ENCODE measurements around the gene RIF1.

RIF1 gene, protein sequence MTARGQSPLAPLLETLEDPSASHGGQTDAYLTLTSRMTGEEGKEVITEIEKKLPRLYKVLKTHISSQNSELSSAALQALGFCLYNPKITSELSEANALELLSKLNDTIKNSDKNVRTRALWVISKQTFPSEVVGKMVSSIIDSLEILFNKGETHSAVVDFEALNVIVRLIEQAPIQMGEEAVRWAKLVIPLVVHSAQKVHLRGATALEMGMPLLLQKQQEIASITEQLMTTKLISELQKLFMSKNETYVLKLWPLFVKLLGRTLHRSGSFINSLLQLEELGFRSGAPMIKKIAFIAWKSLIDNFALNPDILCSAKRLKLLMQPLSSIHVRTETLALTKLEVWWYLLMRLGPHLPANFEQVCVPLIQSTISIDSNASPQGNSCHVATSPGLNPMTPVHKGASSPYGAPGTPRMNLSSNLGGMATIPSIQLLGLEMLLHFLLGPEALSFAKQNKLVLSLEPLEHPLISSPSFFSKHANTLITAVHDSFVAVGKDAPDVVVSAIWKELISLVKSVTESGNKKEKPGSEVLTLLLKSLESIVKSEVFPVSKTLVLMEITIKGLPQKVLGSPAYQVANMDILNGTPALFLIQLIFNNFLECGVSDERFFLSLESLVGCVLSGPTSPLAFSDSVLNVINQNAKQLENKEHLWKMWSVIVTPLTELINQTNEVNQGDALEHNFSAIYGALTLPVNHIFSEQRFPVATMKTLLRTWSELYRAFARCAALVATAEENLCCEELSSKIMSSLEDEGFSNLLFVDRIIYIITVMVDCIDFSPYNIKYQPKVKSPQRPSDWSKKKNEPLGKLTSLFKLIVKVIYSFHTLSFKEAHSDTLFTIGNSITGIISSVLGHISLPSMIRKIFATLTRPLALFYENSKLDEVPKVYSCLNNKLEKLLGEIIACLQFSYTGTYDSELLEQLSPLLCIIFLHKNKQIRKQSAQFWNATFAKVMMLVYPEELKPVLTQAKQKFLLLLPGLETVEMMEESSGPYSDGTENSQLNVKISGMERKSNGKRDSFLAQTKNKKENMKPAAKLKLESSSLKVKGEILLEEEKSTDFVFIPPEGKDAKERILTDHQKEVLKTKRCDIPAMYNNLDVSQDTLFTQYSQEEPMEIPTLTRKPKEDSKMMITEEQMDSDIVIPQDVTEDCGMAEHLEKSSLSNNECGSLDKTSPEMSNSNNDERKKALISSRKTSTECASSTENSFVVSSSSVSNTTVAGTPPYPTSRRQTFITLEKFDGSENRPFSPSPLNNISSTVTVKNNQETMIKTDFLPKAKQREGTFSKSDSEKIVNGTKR (N-terminal part only)

DNA sequence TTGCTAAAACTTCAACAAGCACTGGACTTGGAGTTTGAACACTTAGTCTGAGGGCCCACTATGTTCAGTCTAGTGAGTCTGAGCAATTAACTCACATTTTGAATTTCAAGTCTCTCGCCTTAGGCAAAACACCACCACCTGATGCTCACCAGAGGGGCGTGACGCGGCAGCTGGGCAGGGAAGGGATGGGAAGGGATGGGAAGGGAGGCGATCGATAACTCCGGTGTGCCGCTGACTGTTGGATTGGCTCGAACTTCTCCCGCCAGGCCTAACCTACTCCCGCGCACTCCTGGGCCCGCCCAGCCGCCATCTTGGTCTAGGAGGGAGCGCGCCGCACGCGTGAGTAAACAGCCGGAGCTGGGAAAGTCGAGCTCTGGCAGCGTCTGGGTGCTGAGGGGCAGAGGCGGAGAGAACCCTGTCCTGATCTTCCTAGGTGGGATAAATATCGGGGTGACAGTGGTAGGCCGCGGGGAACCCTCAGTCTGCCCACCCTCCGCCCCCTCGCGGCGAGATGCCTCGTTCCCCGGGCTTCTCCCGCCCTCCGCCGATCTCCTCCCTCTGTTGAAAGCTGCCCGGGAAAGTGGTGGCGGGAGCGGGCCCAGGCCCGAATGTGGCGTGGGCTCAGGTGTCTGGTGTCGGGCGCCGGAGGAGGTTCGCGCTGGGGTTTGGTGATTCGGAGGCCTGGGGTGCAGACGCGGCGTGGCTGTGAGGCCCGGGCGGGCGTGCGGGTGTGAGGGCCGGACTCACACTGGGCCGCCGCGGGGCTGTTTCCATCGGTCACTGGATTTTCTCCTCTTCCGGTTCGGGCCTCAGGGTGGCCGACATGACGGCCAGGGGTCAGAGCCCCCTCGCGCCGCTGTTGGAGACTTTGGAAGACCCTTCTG is at the start of gene RIF1:
RIF1 (plus strand) TSS at position 302 of the 884 bp plus-strand sequence; CDS start at position 824, 522 bp downstream.
- peak; percentile 71 to 73 for DNase-seq (ENCODE audit: low read depth in 2 of 2)

DNA sequence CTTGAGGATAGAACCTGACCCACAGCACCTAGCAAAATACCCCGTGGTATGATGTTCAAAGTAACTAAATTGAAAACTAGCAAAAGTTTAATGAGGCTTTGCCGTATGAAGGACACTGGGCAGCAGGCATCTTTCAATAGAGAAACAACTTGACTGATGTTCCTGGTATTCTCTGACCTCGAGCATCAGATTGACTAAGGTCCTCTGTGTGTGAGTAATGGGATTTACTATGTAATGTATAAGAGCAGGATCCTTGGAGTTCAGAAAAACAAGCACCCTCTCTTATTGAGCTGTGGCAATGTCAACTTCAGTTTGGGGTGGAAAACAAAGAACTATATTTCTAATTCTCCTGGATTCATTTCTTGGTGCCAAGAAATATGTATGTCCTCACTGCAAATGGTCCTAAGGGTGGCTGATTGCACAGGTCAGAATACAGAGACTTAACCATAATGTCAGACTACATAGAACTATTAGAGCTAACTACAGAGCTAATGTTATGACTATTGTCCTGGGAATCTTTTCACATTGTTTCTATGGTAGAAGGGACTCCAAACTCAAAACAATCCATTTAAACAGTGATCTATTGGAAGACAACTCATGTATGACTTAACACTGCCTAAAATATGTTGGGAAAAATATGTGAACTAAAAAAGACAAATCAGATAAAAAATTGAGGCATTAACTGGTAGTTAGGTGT is 47.9 kb upstream of the RIF1 start:
- no peak for DNase-seq (ENCODE audit: low read depth in 2 of 2)

DNA sequence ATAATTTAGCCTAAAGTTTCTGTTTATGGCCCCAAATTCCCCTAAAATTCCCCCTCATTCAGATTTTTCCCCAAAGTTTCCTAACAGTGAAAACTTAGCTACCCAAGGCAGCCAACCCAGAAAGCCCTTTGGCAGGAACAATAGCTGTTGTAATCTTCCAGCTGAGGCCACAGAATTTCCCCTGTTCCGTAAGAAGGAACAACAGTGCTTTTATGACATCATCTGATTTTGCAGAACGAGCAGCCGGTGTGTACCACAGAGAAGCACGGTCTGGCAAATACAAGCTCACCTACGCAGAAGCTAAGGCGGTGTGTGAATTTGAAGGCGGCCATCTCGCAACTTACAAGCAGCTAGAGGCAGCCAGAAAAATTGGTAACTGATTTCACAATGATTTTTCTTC is 46.0 kb upstream of the RIF1 start:
- DNase-seq (ENCODE audit: low read depth in 2 of 2), result no peak

DNA sequence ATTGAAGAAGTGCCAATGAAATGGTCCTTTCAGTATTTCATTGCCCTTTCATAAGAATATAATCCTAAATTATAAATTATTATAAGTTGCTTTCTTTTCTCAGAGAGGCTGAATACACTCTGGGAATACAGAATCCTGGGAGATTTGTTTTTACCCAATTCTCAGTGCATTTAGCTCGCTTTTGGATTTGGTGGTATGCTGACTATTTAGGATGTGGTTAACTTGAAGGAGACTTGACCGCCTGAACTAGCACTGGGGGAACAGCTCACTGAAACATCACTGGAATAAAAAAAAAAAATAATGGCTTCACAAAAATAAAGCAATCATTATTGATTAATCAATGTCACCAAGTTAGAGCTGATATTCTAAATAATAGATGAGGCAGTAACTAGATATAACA is 42.1 kb upstream of the RIF1 start:
- DNase-seq (ENCODE audit: low read depth in 2 of 2), result no peak

DNA sequence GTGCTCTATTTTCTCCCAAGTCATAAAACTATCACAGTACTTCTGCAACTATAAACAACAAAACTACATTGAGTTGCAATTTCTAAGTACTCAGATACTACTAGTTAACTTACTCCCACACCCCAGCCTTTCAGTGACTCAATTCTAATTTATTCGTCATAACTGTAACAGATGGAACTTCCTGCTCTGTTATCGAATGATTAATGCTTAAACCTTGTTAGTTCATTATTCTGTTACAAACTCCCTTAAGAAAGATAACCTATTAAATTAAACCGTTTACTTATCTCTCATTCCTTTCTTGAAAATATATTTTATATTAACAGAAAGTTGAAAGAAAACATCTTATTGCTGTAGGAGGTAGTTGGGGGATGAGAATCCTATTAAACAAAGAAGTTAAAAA is 35.3 kb upstream of the RIF1 start:
- DNase-seq (ENCODE audit: low read depth in 2 of 2), result no peak

DNA sequence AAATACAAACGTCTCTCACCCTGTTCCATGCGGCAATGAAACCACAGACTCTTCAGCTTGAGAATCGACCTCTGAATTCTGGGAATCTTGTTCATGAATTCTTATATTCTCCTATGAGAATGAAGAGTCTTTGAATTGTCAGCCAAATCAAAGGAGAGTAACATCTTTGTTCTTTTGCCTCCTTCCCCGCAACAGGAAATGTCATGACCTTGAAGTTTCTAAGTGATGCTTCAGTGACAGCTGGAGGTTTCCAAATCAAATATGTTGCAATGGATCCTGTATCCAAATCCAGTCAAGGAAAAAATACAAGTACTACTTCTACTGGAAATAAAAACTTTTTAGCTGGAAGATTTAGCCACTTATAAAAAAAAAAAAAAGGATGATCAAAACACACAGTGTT is 30.5 kb upstream of the RIF1 start:
- DNase-seq (ENCODE audit: low read depth in 2 of 2), result no peak

DNA sequence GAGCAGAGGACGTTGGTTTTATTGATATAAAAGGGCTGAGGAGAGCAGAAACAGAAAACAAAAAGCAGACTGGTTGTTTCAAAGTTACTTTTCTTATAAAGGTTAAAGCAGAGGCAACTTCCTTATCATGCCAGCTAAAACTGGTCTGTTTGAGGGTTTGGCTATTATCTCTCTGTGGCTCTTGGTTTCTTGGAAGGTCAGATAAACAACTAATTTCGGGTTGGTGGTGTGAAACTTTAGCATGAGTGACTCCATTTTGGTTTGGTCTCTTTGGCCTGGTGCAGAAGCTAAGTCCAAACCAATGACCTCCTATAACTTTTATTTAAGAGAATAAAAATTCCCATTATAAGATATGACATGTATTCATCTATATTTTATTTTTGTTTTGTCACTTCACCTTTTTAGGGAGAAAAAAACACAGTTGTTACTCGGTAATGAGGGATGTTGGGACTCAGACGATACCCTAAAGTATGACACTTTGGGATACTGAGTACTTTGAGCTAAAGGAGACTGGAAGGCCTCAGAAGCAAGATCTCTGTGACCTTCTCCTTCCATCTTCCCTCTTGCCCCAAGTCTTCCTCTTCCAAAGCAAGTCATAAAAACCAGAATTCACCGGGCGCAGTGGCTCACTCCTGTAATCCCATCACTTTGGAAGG is 29.0 kb upstream of the RIF1 start:
- DNase-seq (ENCODE audit: low read depth in 2 of 2), result no peak

DNA sequence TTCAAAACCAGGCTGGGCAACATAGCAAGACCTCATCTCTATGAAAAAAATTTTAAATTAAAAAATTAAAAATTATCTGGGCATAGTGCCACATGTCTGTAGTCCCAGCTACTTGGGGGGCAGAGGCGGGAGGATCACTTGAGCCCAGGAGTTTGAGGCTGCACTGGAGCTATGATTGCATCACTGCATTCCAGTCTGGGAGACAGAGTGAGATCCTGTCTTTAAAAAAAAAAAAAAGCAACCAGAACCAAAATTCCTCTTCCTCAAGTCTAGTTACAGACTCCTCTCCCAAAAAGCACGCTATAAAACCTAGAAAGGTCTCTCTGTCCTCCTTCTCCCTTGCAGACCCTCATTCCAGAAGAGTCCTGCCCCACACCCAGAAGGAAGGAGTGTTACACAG is 28.4 kb upstream of the RIF1 start:
- no peak for DNase-seq (ENCODE audit: low read depth in 2 of 2)

DNA sequence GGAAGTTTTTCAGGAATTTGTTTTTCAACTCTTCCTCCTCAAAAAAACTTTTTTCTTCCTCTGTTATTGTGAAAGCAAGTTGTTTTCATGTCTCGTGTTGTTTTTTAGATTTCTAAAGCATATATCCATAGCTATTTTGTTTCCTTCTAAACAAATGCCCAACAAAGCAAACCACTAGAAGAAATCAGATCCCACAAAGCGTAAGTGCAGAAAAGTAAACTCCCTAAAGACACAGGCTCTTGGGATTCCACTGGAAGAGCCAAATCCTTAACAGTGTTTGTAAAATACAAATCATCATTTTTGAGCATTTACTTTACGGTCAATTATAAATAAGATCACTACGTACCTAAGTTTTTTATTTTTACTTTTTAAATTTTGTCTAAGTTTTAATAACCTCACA is 21.7 kb upstream of the RIF1 start:
- DNase-seq (ENCODE audit: low read depth in 2 of 2), result no peak

DNA sequence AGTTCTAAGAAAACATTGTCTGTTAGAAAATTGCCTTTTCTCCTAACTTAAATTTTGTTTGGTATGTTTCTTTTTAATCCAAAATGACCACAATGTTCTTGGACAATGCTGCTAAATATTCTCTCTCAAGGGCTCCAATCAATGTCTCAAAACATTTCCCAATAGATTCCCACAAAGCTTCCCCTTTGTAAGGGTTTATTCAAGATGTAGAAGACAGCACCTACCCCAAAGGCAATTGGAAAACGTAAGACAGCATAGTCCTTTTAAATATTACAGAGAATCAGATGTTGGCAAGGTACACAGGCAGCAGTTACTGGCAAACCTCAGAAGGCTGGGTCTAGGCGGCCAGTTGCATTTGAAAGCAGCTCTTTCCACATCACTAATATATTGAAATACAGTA is 18.3 kb upstream of the RIF1 start:
- no peak for DNase-seq (ENCODE audit: low read depth in 2 of 2)

DNA sequence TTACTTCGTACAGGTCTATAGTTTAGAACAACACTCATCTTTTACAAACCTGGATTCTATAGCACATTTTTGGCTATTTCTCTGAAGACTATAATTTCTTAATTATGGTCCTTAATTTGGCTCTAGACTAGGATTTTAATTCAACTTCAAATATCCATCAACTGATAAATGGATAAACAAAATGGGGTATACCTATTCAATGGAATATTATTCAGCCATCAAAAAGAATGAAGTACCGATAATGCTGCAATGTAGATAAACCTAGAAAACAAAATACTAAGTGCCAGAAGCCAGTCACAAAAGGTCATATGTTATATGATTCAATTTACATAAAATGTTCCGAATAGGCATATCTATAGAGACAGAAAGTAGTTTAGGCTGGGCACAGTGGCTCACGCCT is 15.2 kb upstream of the RIF1 start:
- DNase-seq (ENCODE audit: low read depth in 2 of 2), result no peak

DNA sequence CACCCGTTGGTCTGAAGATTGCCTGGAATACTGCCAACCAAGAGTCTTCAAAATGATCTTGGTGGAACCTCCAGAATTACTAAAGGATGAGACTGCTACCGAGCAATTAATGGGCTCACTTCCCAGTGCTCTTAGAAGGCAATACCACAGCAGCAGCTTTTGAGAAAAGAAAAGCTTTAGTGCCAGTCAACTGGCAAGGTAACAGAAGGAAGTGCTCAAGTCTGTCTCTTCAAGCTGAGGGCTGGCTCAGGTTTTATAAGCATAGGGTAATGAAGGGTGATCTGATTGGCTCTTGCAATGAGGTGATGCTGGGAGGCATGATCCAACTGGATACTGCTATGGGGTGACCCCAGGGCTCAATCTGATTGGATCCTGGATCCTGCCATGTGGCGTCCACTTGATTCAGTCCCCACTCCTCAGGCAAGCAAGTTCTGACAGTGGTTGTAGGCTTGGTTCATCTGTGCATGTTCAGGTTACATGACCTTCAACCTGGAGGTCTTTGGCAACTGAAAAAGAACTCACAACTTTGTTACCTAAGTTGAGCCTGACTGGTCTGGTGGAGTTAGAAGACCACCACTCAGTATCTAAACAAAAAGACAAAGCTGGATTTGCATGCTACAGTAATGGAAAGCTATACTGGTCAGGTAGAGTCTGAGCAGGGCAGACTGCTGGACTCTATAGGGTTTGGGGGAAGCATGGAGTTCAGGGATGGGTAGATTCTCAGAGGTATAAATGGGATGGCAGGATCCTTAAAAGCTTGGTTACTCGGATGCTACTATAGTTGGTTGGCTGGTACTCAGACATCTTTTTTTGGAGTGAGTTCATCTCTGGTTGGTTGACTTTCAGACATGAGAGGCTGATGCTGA is 14.0 kb upstream of the RIF1 start:
- DNase-seq (ENCODE audit: low read depth in 2 of 2), result no peak

DNA sequence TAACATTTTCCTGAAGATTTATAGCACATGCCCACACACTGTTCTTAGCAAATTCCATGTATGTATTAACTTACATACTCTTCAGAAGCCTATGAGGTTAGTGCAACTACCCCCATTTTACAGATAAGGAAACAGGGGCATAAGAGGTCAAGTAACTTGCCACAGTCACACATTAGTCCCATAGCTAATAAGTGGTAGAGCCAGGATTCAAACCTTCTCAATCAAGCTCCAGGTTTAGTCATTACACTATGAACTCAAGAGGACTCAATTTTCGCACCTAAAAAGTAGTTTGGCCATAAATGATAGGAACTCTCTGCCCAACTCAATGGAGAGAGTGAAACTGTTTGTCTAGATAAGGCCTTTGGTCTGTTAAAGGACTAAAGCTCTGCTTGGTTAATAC is 9.7 kb upstream of the RIF1 start:
- no peak for DNase-seq (ENCODE audit: low read depth in 2 of 2)

DNA sequence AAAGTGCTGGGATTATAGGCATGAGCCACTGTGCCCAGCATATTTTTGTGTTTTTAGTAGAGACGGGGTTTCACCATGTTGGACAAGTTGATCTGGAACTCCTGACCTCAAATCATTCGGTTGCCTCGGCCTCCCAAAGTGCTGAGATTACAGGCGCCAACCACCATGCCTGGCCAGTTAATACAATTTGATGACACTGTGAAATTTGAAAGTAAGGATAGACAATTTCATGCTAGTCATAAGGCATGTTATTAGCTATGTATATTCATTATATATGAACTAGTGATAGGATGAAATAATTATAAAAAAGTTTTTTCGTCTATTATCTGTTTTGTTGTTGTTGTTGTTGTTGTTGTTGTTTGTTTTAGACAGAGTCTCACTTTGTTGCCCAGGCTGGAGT is 8.6 kb upstream of the RIF1 start:
- no peak for DNase-seq (ENCODE audit: low read depth in 2 of 2)

DNA sequence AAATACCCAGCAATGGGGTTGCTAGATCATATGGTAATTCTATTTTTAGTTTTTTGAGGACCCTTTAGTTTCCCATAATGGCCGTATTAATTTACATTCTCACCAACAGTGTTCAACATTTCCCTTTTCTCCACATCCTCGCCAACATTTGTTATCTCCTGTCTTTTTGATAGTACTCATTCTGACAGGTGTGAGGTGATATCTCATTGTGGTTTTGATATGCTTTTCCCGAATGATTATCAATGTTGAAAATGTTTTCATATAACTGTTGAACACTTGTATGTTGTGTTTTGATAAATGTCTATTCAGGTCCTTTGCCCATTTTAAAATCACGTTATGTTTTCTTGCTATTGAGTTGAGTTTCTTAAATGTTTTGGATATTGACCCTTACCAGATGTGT is 5.8 kb upstream of the RIF1 start:
- DNase-seq (ENCODE audit: low read depth in 2 of 2), result no peak

DNA sequence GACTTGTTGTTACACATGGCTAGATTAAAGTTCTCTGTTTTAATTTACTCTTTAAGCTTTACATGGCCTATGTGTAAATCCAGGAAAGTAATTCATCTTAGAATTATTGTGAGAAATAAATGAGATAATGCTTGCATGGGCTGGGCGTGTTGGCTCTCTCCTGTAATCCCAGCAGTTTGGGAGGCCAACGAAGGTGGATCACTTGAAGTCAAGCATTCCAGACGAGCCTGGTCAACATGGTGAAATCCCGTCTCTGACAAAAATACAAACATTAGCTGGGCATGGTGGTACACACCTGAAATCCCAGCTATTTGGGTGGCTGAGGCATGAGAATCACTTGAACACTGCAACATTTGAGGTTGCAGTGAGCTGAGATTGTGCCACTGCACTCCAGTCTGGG is 4.3 kb upstream of the RIF1 start:
- DNase-seq (ENCODE audit: low read depth in 2 of 2), result no peak

DNA sequence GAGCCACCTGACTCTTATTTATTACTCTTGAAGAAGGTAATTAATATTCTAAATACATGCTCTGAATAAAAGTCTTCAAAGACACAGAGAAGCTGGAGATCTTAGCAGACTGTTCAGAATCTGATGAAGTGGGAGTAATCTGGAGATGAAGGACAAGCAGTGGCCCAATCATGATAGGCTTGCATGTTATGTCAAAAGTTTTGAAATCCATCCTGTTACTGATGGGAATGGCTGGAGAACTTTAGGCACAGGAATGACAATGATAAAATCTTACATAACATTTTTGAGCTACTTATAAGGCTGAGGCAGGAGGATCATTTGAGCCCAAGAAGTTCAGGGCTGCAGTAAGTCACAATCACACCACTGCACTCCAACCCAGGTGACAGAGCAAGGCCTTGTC is 2.4 kb upstream of the RIF1 start:
- no peak for DNase-seq (ENCODE audit: low read depth in 2 of 2)

DNA sequence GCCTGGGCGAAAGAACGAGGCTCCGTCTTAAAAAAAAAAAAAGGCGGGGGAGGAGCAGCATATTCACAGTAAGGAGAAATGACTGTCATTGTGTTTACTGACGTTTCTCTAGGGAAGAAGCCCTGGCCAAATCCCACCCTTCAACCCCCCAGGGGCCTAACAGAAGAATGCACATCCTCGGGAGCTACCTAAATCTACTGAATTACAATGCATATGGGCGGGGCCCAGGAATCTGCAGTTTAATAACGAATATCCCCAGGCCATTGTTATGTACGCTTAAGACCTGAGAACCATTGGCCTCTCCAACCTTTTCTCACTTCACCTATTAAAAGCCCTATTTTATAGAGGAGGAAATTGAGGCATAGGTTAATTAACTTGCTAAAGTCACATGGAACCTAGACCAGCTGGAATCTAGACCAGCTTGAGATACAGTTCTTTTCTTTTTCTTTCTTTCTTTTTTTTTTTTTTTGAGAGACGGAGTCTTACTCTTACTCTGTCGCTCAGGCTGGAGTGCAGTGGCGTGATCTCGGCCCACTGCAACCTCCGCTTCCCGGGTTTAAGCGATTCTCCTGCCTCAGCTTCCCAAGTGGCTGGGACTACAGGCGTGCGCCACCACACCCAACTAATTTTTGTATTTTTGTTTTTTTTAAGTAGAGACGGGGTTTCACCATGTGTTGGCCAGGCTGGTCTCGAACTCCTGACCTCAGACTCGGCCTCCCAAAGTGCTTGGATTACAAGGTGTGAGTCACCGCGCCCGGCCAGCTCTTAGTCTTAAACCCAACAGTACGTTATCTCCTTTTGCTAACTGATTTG is 708 bp upstream of the RIF1 start:
- no peak for DNase-seq (ENCODE audit: low read depth in 2 of 2)
